ENCODE data around the gene OSBPL6.

DNA sequence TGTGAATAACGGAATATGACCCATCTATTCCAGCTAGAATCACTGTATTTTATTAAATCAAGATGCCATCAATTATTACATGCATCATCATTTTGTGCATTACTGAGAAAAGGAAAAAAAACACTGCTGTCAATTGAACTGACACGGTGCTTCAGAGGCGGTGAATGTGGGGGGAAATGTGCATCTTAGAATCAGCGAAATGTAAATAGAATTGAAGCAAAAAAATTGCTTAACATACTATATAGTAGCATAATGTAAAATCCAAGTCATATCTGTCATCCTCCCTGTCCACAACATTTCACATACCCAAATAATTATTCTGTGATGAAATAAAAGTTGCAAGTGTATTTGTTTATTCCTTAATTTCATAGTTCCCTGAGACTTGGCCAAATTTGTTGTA lies 172.1 kb downstream of the OSBPL6 start:
- TF ChIP-seq POLR2AphosphoS5 (IDR thresholded peaks at IDR 0.05) (no peak), CTCF (IDR thresholded peaks at IDR 0.05) (no peak), EP300 (IDR thresholded peaks at IDR 0.05) (no peak), POLR2A (IDR thresholded peaks at IDR 0.05; ENCODE audit: low read depth) (no peak)
